ENCODE data around the gene SPINK8.

- TF ChIP-seq SUZ12 (IDR thresholded peaks at IDR 0.05), result no peak
- no peak for TF ChIP-seq TARDBP (IDR thresholded peaks at IDR 0.05)
- TF ChIP-seq BHLHE40 (IDR thresholded peaks at IDR 0.05; ENCODE audit: borderline replicate concordance), result no peak
- TF ChIP-seq FOXA1 (IDR thresholded peaks at IDR 0.05), result no peak
- no peak for TF ChIP-seq FOXK2 (IDR thresholded peaks at IDR 0.05)
Measured at GRCh38 chr3:48286308-48286707, 47.2 kb downstream of the SPINK8 start.

Data from HEK293T (cell line).